Measurements from ENCODE around the gene ADD3.

ADD3 gene

DNA sequence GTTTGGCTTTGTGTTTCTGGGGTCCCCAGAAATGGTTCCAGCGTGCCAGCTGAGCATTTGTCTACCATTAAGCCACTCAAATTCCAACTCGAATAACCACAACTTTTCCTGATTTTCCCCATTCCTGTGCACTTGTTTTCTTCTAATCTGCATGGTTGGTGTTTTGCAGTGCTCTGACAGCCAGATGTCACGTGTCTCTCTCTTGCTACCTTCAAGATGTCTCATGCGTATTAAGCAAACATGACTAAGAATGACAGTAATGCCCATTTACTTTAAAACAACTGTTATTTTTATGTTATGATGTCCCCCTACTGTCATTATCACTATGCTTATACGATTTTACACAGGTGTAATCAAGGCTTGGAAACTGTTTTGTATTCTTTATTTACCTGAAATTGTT, 164.4 kb downstream of the ADD3 start:
- no peak overlapping the region for H3K4me3 ChIP-seq (ENCODE audit: low read depth, low read length)
- TF ChIP-seq, protein P1, sequence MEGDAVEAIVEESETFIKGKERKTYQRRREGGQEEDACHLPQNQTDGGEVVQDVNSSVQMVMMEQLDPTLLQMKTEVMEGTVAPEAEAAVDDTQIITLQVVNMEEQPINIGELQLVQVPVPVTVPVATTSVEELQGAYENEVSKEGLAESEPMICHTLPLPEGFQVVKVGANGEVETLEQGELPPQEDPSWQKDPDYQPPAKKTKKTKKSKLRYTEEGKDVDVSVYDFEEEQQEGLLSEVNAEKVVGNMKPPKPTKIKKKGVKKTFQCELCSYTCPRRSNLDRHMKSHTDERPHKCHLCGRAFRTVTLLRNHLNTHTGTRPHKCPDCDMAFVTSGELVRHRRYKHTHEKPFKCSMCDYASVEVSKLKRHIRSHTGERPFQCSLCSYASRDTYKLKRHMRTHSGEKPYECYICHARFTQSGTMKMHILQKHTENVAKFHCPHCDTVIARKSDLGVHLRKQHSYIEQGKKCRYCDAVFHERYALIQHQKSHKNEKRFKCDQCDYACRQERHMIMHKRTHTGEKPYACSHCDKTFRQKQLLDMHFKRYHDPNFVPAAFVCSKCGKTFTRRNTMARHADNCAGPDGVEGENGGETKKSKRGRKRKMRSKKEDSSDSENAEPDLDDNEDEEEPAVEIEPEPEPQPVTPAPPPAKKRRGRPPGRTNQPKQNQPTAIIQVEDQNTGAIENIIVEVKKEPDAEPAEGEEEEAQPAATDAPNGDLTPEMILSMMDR (IDR thresholded peaks at IDR 0.05; ENCODE audit: low read depth, low read length): no peak

DNA sequence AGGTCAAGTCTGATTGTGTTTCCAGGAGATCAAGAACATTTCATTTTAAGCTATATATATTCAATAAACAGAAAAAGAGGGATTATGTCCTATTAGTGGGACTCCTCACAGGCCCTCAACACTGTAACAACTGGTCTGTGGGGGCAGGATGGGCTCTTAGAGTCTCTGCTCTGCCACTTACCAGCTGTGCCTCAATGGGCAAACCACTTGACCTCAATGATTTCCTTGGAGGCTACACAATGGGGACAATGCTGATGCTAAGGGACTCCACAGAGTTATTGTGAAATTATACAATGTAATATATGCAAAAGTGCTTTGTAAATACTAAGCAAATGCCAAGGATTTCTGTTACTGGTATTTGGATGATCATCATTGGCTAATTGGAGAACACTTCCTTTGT, 166.4 kb downstream of the ADD3 start:
- H3K4me3 ChIP-seq (ENCODE audit: low read depth, low read length): no peak overlapping the region
- TF ChIP-seq, protein P1 (IDR thresholded peaks at IDR 0.05; ENCODE audit: low read depth, low read length): no peak

DNA sequence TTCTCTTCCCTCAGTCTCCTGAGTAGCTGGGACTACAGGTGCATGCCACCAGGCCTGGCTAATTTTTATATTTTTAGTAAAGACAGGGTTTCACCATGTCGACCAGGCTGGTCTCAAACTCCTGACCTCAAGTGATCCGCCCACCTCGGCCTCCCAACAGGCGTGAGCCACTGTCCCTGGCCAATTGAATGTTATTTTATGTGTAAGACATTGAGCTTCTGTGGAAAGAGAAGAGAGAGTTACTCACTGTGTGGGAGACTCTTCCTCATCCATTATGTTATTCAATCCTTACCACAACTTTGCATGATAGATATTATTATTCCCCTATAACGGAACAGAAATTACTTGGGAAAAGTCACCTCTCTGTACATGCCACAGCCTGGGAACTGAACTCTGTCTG, 167.0 kb downstream of the ADD3 start:
- no peak overlapping the region for H3K4me3 ChIP-seq (ENCODE audit: low read depth, low read length)
- TF ChIP-seq, protein P1 (IDR thresholded peaks at IDR 0.05; ENCODE audit: low read depth, low read length): no peak

DNA sequence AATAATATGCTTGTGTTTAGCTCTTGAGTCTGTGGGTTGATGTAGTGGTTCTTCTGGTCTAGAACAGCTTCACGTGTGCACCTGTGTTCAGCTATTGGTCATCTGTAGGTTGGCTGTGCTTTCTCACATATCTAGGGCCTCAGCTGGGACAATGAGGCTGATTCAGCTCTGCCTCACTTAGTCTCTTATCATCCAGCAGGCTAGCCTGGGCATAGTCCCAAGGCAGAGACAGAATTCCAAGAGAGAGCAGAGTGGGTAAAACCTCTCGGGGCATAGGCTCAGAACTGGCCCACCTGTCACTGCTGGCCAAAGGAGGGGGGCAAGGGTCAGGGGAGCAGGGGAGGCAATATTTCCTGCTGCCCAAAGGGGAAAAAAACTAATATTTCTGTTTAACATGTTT, 167.6 kb downstream of the ADD3 start:
- TF ChIP-seq, protein P1 (IDR thresholded peaks at IDR 0.05; ENCODE audit: low read depth, low read length): no peak
- no peak overlapping the region for H3K4me3 ChIP-seq (ENCODE audit: low read depth, low read length)

DNA sequence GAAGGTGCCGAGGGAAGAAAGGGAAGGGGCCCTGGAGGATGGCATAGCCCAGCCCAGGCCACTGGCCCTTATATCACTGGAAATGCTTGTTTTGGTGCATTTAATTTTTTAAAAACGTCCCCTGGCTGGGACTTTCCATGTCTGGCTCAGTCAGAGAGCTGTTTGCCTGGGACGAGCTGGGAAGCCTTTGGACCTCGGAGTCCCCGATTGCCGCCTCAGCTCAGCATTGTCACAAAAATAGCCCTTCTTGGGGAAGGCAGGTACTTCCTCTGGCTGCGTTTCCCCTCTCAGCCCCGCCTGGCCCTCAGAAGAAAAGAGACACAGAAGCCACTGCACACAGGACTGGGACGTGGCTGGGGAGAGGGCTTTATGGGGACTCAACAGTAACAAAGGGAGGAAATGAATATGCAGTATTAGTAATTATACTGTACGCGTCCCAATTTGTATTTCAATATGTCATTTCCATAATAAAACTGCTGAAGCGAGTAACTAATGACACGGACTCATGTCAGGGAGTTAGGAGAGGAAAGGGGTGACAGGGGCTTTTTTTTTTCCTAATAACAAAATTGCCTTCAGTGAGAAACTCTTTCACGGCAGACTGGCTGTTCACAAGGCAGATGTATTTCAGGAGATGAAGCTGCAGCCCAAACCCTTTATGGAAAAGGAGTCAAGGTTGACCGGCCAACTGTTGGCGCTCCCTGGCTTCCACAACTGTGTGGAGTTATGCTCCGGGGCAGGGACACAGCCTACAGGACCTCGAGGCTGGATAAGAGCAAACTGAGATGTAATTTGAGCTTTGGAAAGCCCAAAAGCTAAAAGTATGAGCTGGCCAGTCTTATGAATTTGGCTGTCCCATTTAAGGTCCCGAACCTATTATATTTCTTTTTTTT, 168.6 kb downstream of the ADD3 start:
- TF ChIP-seq, protein P1 (IDR thresholded peaks at IDR 0.05; ENCODE audit: low read depth, low read length): no peak
- no peak overlapping the region for H3K4me3 ChIP-seq (ENCODE audit: low read depth, low read length)

DNA sequence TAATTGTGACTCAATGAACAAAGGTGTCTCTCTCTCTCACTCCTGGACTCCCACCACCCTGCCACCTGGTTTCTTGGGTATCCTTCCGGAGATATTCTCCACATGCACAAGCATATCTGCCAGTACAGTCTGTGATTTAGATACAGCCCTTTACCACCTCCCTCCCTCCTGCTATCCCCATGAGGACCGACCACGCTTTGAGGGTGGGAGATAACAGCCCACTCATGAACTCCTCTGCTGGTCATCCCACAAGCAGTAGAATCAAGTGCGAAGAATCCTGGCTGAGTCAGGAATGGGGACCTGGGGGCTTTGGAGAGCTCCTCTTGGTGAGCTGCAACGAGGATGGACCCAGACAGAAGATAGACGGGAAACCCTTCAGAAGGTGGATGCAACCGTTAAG, 171.4 kb downstream of the ADD3 start:
- H3K4me3 ChIP-seq (ENCODE audit: low read depth, low read length): no peak overlapping the region
- TF ChIP-seq, protein P1 (IDR thresholded peaks at IDR 0.05; ENCODE audit: low read depth, low read length): no peak

DNA sequence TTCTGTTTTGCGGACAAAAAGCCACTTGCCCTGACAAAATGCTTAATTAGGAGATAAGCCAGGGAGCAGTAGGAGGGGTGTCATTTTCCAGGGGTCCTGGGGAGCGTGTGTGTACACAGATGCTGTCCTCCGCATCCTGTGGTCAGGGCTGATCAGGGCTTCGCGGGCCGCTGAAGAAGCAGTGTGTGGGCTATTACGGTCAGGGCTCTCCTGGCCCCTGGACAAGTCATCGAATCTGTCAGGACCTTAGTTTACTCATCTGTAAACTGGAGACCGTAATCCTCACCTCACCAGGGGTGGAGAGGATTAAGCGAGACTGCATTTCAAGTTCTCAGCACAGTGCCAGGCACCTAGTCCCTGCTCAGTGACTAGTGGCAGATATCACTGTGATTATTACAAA, 173.7 kb downstream of the ADD3 start:
- TF ChIP-seq, protein P1 (IDR thresholded peaks at IDR 0.05; ENCODE audit: low read depth, low read length): no peak
- no peak overlapping the region for H3K4me3 ChIP-seq (ENCODE audit: low read depth, low read length)

All from WI38 (cell line).